T1000 (cell line): ENCODE results near the gene MOSPD3.
"Not testable (repeated sequence)": the region's sequence is repeated elsewhere in the genome, so short reads cannot be mapped to it uniquely, and the experiment has no call there.

Source experiments
- DNase-seq: peaks from one replicate; lab custom pipeline; 2025; ENCODE audit warnings: mixed read lengths; lab: John Stamatoyannopoulos, UW

The MOSPD3 gene

GRCh38 chr7:100611983-100612729 is at the start of gene MOSPD3:
Gene MOSPD3, plus strand, starts transcription at chr7:100612540. Its CDS starts 252 bp downstream, at chr7:100612792.
- peak; percentile 89 for DNase-seq

- DNase-seq: no peak
These were observed 49.2 kb upstream of the MOSPD3 start for GRCh38 chr7:100563100-100563564.

- DNase-seq: no peak
These were observed 48.4 kb upstream of the MOSPD3 start for GRCh38 chr7:100563809-100564400.

- DNase-seq: not testable (repeated sequence)
These were observed 47.9 kb upstream of the MOSPD3 start for GRCh38 chr7:100564405-100564804.

- no peak for DNase-seq
These were observed 47.2 kb upstream of the MOSPD3 start for GRCh38 chr7:100565133-100565571.

GRCh38 chr7:100566018-100566531 is 46.3 kb upstream of the MOSPD3 start:
- DNase-seq: no peak

GRCh38 chr7:100567031-100567730 is 45.2 kb upstream of the MOSPD3 start:
- no peak for DNase-seq

- no peak for DNase-seq
These were observed 44.6 kb upstream of the MOSPD3 start for GRCh38 chr7:100567751-100568175.

GRCh38 chr7:100568176-100568895 is 44.0 kb upstream of the MOSPD3 start:
- no peak for DNase-seq

GRCh38 chr7:100568896-100569844 is 43.2 kb upstream of the MOSPD3 start:
- no peak for DNase-seq

GRCh38 chr7:100570954-100571828 is 41.1 kb upstream of the MOSPD3 start:
- no peak for DNase-seq

- DNase-seq: no peak
These were observed 40.6 kb upstream of the MOSPD3 start for GRCh38 chr7:100571829-100572116.

GRCh38 chr7:100572281-100572948 is 39.9 kb upstream of the MOSPD3 start:
- no peak for DNase-seq

GRCh38 chr7:100572949-100573675 is 39.2 kb upstream of the MOSPD3 start:
- DNase-seq: no peak

GRCh38 chr7:100573691-100574361 is 38.5 kb upstream of the MOSPD3 start, which contains the start of gene SAP25:
Gene SAP25, minus strand, starts transcription at chr7:100573900. Its CDS starts 158 bp downstream, at chr7:100573742.
- DNase-seq: peak; percentile 26

GRCh38 chr7:100574362-100575205 is 37.8 kb upstream of the MOSPD3 start:
- DNase-seq: no peak

- DNase-seq: no peak
These were observed 37.1 kb upstream of the MOSPD3 start for GRCh38 chr7:100575206-100575631.
